ENCODE measurements around the gene DRAP1. TPM values are rescaled to one million over a fixed set of nuclear protein-coding genes. Genes with fewer than 3 reads are reported as not detected.

DRAP1 gene
- total and polyA plus RNA-seq, 7 donors = 74.5 to 217 (median 121) TPM

DNA sequence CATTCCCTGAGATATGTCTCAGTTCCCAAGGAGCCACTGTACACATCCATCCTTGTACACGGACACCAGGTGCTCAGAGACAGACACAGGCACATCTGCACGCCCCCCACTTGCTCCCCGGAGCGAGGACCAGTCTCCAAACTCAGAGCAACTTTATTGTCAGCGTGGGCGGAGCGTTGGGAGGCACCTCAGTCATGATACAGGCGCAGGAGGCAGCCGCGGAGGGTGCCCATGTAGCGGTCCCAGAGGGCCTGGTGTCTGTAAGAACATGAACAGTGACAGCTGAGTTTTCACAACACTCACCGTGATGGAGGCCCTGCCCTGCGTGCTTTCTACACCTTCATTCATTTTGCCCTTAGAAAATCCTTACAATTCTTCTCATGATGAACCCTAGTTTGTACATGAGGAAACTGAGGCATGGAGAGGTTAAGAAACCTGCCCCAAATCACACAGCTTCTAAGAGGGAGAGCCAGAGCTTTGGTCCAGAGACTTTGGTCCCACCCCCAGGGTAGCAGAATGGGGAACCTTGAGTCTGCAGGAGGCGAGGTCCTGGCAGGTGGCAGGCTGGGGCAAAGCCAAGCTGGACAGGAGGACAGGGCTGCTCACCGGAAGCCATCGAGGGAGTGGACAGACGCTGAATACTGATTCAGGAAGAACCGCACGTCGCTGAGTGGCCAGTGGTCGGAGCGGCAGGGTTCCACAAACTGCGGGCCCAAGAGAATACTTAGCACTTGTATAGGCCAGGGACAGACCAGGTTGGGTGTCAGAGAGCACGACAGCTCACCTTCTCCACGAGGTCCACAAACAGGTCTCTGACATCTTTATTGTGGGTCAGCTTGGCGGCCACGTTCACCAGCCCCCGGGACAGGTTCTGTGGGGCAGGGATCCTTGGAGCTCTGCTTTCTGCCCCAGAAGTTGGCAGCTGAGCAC, 35.2 kb upstream of the DRAP1 start:
- Histone ChIP-seq H3K4me3 (no peak overlapping the region), H3K9me3 (no peaks in the 10 kb centered on the region), H3K36me3 (ENCODE audit: insufficient read depth in 1 of 2, low read depth in 1 of 2) (peaks cover 9 to 49% of the 10 kb centered on the region in 2 donors), H3K4me1 (peaks cover 9% of the 10 kb centered on the region), H3K27ac (no peak overlapping the region), H3K27me3 (ENCODE audit: insufficient read depth in 3 of 3, low read length in 2 of 3) (no peaks in the 10 kb centered on the region)
- intact Hi-C loops (cut with DNase I) = loop anchor here in 1 of 2 donors (1.0 kb wide), 1 partner anchor 104 kb away; no protein-coding TSS in a partner anchor
- DNase-seq (no peak), ATAC-seq (no peak)
- WGBS, 3 donors = 79 to 82% (median 80%) methylated on average over 28 of the region's 28 CpGs
- TF ChIP-seq, protein P1, sequence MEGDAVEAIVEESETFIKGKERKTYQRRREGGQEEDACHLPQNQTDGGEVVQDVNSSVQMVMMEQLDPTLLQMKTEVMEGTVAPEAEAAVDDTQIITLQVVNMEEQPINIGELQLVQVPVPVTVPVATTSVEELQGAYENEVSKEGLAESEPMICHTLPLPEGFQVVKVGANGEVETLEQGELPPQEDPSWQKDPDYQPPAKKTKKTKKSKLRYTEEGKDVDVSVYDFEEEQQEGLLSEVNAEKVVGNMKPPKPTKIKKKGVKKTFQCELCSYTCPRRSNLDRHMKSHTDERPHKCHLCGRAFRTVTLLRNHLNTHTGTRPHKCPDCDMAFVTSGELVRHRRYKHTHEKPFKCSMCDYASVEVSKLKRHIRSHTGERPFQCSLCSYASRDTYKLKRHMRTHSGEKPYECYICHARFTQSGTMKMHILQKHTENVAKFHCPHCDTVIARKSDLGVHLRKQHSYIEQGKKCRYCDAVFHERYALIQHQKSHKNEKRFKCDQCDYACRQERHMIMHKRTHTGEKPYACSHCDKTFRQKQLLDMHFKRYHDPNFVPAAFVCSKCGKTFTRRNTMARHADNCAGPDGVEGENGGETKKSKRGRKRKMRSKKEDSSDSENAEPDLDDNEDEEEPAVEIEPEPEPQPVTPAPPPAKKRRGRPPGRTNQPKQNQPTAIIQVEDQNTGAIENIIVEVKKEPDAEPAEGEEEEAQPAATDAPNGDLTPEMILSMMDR (IDR thresholded peaks at IDR 0.05) = no peak

DNA sequence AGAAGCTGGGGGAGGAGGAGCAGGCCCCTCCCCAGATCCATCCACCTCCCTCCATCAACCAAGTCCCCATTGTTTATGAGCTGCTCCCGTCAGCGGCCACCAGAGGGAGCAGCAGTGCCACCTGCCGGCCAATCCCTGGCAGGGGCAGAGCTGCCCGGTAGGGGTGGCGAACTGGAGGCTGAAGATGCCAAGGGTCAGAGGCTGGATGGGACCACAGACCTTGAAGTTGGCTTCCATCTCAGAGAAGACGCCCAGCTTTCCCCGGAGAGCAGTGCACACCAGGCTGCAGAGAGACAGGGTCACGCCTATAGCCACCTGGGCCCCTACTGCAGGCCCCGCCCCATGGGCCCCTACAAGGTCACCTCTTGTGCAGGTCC, 34.5 kb upstream of the DRAP1 start:
- 19 to 32% (median 22%) methylated on average over 8 to 9 of the region's 9 CpGs for WGBS, 3 donors
- H3K4me3 ChIP-seq = no peak overlapping the region
- no peak overlapping the region for H3K27ac ChIP-seq
- H3K9me3 ChIP-seq = no peaks in the 10 kb centered on the region
- ATAC-seq (peak; percentile 37 to 52 (median 44)), DNase-seq (peak; percentile 80 to 87)
- no peaks in the 10 kb centered on the region for H3K27me3 ChIP-seq (ENCODE audit: insufficient read depth in 3 of 3, low read length in 2 of 3)
- intact Hi-C loops (cut with DNase I) = loop anchor here (1.0 to 5.0 kb wide), 2 partner anchors 78 to 104 kb away; partner anchors contain the start of gene SART1 (in 2 of the 2)
- H3K4me1 ChIP-seq = peaks cover 15% of the 10 kb centered on the region
- TF ChIP-seq, protein P1 (IDR thresholded peaks at IDR 0.05) = peak; percentile 99
- peaks cover 9 to 49% of the 10 kb centered on the region in 2 donors for H3K36me3 ChIP-seq (ENCODE audit: insufficient read depth in 1 of 2, low read depth in 1 of 2)

DNA sequence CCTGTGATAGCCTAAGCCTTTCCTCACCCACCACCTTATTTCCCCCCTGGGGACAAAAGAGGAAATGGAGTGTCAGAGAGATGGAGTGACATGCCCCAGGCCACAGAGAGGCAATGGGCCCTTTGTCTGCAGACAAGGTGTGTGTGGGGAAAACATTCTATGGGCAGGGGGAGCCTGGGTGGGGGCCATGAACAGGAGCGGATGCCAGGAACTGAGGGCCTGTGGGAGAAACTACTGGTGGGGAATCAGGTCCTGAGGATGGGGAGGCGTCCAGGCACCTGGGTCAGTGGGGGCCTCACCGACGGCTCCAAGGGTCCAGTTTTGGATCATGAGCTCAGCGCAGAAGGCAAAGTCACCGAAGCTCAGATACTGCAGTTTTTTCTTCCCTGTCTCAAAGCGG, 34.0 kb upstream of the DRAP1 start:
- DNase-seq (no peak), ATAC-seq (no peak)
- 89 to 94% (median 91%) methylated on average over 7 of the region's 7 CpGs for WGBS, 3 donors
- Histone ChIP-seq H3K27me3 (ENCODE audit: insufficient read depth in 3 of 3, low read length in 2 of 3) (no peaks in the 10 kb centered on the region), H3K4me3 (no peak overlapping the region), H3K36me3 (ENCODE audit: insufficient read depth in 1 of 2, low read depth in 1 of 2) (peaks cover 9 to 49% of the 10 kb centered on the region in 2 donors), H3K9me3 (no peaks in the 10 kb centered on the region), H3K27ac (no peak overlapping the region), H3K4me1 (peaks cover 19% of the 10 kb centered on the region)
- intact Hi-C loops (cut with DNase I) = loop anchor here (5.0 kb wide), 1 partner anchor 77 kb away; the partner anchor contains the start of gene SART1 (in 2 of the 2)
- TF ChIP-seq, protein P1 (IDR thresholded peaks at IDR 0.05) = no peak

DNA sequence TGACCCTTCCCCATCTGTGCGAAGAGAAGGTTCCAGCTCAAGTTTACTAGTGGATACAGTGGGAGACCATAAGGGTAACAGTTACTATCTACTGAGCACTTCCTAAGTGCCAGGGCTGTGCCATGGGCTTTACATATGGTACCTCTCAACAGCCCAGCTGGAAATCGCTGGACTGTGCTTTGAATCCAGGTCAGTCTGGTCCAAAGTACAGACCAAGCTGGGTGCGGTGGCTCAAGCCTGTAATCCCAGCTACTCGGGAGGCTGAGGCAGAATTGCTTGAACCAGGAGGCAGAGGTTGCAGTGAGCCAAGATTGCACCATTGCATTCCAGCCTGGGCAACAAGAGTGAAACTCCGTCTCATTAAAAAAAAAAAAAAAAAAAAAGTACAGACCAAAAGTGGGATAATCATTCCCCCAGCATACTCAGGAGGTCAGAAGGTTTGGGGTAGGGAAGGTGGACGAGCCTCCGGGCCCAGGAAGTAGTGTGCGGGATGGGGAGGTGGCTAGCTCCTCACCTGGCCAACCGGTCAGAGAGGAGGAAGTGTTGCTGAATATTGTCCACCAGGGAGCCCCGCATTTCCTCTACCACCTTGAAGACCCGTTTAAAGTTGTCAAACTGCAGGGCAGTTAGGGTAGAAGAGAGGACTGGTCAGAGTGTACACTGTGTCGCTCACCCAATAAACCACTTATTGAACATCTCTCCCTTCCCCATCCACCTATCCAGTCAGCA, 33.3 kb upstream of the DRAP1 start:
- TF ChIP-seq, protein P1 (IDR thresholded peaks at IDR 0.05) = no peak
- Histone ChIP-seq H3K4me3 (no peak overlapping the region), H3K27me3 (ENCODE audit: insufficient read depth in 3 of 3, low read length in 2 of 3) (no peaks in the 10 kb centered on the region), H3K4me1 (peaks cover 19% of the 10 kb centered on the region), H3K9me3 (no peaks in the 10 kb centered on the region), H3K27ac (no peak overlapping the region), H3K36me3 (ENCODE audit: insufficient read depth in 1 of 2, low read depth in 1 of 2) (peaks cover 9 to 49% of the 10 kb centered on the region in 2 donors)
- ATAC-seq (no peak), DNase-seq (no peak)
- intact Hi-C loops (cut with DNase I) = loop anchor here (2.0 to 5.0 kb wide), 3 partner anchors 25 to 103 kb away; partner anchors contain the start of genes SART1 (in 2 of the 2) and MUS81 (in 1 of the 2)
- WGBS, 3 donors = 89 to 93% (median 91%) methylated on average over 12 of the region's 12 CpGs
